Measurements from ENCODE around the gene GPN3.

DNA sequence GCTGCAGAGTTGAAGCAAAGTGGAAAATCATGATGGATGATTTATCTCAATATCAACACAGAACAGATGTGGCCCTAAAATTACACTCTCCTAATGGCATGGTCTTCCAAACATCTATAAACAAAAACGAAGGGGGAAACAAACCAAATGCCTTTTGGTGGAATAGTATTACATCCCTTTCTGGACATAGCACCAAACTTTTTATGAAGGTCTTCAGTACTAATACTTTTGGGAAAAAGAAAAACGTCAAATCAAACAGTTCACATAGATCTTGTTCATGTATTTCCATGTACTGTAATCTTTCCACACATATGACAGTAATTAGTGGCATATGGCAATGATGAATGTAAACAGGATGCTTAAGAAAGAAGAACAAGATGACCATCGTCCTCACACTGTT lies 41.7 kb downstream of the GPN3 start:
- TF ChIP-seq RCOR1 (IDR thresholded peaks at IDR 0.05; ENCODE audit: low read depth, low read length) (no peak), ZNF302 (CRISPR knock-in tag; IDR thresholded peaks at IDR 0.05) (no peak), JUN (IDR thresholded peaks at IDR 0.05) (no peak), KDM5A (IDR thresholded peaks at IDR 0.05) (no peak), BHLHE40 (IDR thresholded peaks at IDR 0.05; ENCODE audit: low read depth, low read length) (no peak)
- TF ChIP-seq, protein P1, sequence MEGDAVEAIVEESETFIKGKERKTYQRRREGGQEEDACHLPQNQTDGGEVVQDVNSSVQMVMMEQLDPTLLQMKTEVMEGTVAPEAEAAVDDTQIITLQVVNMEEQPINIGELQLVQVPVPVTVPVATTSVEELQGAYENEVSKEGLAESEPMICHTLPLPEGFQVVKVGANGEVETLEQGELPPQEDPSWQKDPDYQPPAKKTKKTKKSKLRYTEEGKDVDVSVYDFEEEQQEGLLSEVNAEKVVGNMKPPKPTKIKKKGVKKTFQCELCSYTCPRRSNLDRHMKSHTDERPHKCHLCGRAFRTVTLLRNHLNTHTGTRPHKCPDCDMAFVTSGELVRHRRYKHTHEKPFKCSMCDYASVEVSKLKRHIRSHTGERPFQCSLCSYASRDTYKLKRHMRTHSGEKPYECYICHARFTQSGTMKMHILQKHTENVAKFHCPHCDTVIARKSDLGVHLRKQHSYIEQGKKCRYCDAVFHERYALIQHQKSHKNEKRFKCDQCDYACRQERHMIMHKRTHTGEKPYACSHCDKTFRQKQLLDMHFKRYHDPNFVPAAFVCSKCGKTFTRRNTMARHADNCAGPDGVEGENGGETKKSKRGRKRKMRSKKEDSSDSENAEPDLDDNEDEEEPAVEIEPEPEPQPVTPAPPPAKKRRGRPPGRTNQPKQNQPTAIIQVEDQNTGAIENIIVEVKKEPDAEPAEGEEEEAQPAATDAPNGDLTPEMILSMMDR (IDR thresholded peaks at IDR 0.05): no peak
- TF ChIP-seq, protein P2, sequence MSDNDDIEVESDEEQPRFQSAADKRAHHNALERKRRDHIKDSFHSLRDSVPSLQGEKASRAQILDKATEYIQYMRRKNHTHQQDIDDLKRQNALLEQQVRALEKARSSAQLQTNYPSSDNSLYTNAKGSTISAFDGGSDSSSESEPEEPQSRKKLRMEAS (IDR thresholded peaks at IDR 0.05): no peak
- TF ChIP-seq, protein P3, sequence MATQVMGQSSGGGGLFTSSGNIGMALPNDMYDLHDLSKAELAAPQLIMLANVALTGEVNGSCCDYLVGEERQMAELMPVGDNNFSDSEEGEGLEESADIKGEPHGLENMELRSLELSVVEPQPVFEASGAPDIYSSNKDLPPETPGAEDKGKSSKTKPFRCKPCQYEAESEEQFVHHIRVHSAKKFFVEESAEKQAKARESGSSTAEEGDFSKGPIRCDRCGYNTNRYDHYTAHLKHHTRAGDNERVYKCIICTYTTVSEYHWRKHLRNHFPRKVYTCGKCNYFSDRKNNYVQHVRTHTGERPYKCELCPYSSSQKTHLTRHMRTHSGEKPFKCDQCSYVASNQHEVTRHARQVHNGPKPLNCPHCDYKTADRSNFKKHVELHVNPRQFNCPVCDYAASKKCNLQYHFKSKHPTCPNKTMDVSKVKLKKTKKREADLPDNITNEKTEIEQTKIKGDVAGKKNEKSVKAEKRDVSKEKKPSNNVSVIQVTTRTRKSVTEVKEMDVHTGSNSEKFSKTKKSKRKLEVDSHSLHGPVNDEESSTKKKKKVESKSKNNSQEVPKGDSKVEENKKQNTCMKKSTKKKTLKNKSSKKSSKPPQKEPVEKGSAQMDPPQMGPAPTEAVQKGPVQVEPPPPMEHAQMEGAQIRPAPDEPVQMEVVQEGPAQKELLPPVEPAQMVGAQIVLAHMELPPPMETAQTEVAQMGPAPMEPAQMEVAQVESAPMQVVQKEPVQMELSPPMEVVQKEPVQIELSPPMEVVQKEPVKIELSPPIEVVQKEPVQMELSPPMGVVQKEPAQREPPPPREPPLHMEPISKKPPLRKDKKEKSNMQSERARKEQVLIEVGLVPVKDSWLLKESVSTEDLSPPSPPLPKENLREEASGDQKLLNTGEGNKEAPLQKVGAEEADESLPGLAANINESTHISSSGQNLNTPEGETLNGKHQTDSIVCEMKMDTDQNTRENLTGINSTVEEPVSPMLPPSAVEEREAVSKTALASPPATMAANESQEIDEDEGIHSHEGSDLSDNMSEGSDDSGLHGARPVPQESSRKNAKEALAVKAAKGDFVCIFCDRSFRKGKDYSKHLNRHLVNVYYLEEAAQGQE (IDR thresholded peaks at IDR 0.05): no peak
- TF ChIP-seq, protein P4, sequence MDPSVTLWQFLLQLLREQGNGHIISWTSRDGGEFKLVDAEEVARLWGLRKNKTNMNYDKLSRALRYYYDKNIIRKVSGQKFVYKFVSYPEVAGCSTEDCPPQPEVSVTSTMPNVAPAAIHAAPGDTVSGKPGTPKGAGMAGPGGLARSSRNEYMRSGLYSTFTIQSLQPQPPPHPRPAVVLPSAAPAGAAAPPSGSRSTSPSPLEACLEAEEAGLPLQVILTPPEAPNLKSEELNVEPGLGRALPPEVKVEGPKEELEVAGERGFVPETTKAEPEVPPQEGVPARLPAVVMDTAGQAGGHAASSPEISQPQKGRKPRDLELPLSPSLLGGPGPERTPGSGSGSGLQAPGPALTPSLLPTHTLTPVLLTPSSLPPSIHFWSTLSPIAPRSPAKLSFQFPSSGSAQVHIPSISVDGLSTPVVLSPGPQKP (IDR thresholded peaks at IDR 0.05; ENCODE audit: low read depth, low read length): no peak
